HG03432 (cell line): ENCODE measurements around the gene MEAF6.
"Not testable (repeated sequence)": the region's sequence is repeated elsewhere in the genome, so short reads cannot be mapped to it uniquely, and the experiment has no call there.

Source experiments
- ATAC-seq: cut with Tn5 transposase; IDR thresholded peaks from one replicate; pipeline ENCODE4 v1.9.1; 2021; ENCODE audit warnings: mild to moderate bottlenecking, moderate library complexity; ENCODE audit not compliant: unreplicated experiment

The MEAF6 gene

GRCh38 chr1:37514350-37515184, at the start of gene MEAF6:
Gene MEAF6, minus strand, starts transcription at chr1:37514766. Its CDS starts 20 bp downstream, at chr1:37514746.
- peak; percentile 89 for ATAC-seq

GRCh38 chr1:37562984-37563383, 48.4 kb upstream of the MEAF6 start:
- no peak for ATAC-seq

GRCh38 chr1:37561133-37562132, 46.9 kb upstream of the MEAF6 start:
- no peak for ATAC-seq

- no peak for ATAC-seq
These were observed 46.0 kb upstream of the MEAF6 start for GRCh38 chr1:37560401-37561132.

GRCh38 chr1:37559957-37560379, 45.4 kb upstream of the MEAF6 start:
- not testable (repeated sequence) for ATAC-seq

GRCh38 chr1:37559080-37559479, 44.5 kb upstream of the MEAF6 start:
- no peak for ATAC-seq

GRCh38 chr1:37558411-37558810, 43.8 kb upstream of the MEAF6 start:
- no peak for ATAC-seq

- ATAC-seq = no peak
These were observed 42.8 kb upstream of the MEAF6 start for GRCh38 chr1:37557402-37557801.

- no peak for ATAC-seq
These were observed 42.2 kb upstream of the MEAF6 start, which contains the start of gene DNALI1 for GRCh38 chr1:37556712-37557196. Gene DNALI1, plus strand, starts transcription at chr1:37556940. Its CDS starts 55 bp downstream, at chr1:37556995.

GRCh38 chr1:37553927-37554808, 39.6 kb upstream of the MEAF6 start, which contains the start of gene SNIP1:
Gene SNIP1, minus strand, starts transcription at chr1:37554293. Its CDS starts 64 bp downstream, at chr1:37554229.
- peak; percentile 81 for ATAC-seq

- ATAC-seq = no peak
These were observed 39.0 kb upstream of the MEAF6 start for GRCh38 chr1:37553598-37553926.

GRCh38 chr1:37549341-37549740, 34.8 kb upstream of the MEAF6 start:
- ATAC-seq = no peak

GRCh38 chr1:37545019-37545418, 30.5 kb upstream of the MEAF6 start:
- ATAC-seq = no peak

GRCh38 chr1:37544530-37544929, 30.0 kb upstream of the MEAF6 start:
- no peak for ATAC-seq

- no peak for ATAC-seq
These were observed 25.6 kb upstream of the MEAF6 start for GRCh38 chr1:37540036-37540785.

- not testable (repeated sequence) for ATAC-seq
These were observed 24.6 kb upstream of the MEAF6 start for GRCh38 chr1:37539154-37539553.

- no peak for ATAC-seq
These were observed 22.8 kb upstream of the MEAF6 start for GRCh38 chr1:37537378-37537777.

- ATAC-seq = no peak
These were observed 18.9 kb upstream of the MEAF6 start for GRCh38 chr1:37533317-37534093.
